ENCODE data around the gene PER3. TPM values are rescaled to one million over a fixed set of nuclear protein-coding genes. Genes with fewer than 3 reads are reported as not detected.

The PER3 gene
- total RNA-seq, 1 experiment from 2014 or later, result 3.8 TPM

- CTCF ChIA-PET, result no interaction called here
- no TSS peak for BruUV-seq (replicated peaks)
- Mint-ChIP-seq H3K27ac (ENCODE audit: unreplicated experiment) (no peak overlapping the region), H3K36me3 (ENCODE audit: insufficient read depth, unreplicated experiment) (no peaks in the 10 kb centered on the region), H3K4me1 (ENCODE audit: low read depth, unreplicated experiment) (no peaks in the 10 kb centered on the region), H3K9me3 (ENCODE audit: low read depth, unreplicated experiment) (no peaks in the 10 kb centered on the region), H3K27me3 (ENCODE audit: unreplicated experiment) (no peaks in the 10 kb centered on the region), H3K4me3 (ENCODE audit: low read depth, unreplicated experiment) (no peak overlapping the region)
- intact Hi-C loops (cut with micrococcal nuclease; ENCODE audit: unreplicated experiment), result no loop called here
- no peak for DNase-seq
- TF ChIP-seq, protein P1, sequence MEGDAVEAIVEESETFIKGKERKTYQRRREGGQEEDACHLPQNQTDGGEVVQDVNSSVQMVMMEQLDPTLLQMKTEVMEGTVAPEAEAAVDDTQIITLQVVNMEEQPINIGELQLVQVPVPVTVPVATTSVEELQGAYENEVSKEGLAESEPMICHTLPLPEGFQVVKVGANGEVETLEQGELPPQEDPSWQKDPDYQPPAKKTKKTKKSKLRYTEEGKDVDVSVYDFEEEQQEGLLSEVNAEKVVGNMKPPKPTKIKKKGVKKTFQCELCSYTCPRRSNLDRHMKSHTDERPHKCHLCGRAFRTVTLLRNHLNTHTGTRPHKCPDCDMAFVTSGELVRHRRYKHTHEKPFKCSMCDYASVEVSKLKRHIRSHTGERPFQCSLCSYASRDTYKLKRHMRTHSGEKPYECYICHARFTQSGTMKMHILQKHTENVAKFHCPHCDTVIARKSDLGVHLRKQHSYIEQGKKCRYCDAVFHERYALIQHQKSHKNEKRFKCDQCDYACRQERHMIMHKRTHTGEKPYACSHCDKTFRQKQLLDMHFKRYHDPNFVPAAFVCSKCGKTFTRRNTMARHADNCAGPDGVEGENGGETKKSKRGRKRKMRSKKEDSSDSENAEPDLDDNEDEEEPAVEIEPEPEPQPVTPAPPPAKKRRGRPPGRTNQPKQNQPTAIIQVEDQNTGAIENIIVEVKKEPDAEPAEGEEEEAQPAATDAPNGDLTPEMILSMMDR (IDR thresholded peaks at IDR 0.05; ENCODE audit: unreplicated experiment), result no peak
Measured at GRCh38 chr1:7760245-7760644, 23.8 kb upstream of the PER3 start.

GRCh38 chr1:7761103-7761502, 23.0 kb upstream of the PER3 start:
- intact Hi-C loops (cut with micrococcal nuclease; ENCODE audit: unreplicated experiment), result no loop called here
- CTCF ChIA-PET, result no interaction called here

DNA sequence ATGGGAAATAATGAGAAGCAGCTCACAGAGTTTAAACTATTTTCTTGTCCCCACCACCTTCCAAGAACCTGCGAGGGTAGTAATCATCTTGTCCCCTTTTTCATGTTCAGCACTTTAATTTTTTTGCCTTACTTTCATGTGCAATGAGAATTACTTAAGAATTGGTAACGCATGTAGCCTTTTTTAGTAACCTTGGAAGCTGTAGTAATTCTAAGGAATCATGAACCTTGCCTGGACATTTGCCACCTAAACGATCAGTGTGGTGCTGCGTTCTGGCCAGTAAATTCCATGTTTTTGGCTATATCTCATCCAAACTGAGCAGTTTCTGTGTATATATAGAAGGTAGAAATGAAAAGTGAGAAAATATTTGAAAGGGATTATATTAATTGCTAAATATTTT, 16.9 kb upstream of the PER3 start:
- Mint-ChIP-seq H3K27me3 (ENCODE audit: unreplicated experiment) (no peaks in the 10 kb centered on the region), H3K4me3 (ENCODE audit: low read depth, unreplicated experiment) (no peak overlapping the region), H3K9me3 (ENCODE audit: low read depth, unreplicated experiment) (no peaks in the 10 kb centered on the region), H3K27ac (ENCODE audit: unreplicated experiment) (no peak overlapping the region), H3K4me1 (ENCODE audit: low read depth, unreplicated experiment) (peaks cover 10% of the 10 kb centered on the region), H3K36me3 (ENCODE audit: insufficient read depth, unreplicated experiment) (peaks cover 16% of the 10 kb centered on the region)
- intact Hi-C loops (cut with micrococcal nuclease; ENCODE audit: unreplicated experiment), result no loop called here
- DNase-seq, result no peak
- CTCF ChIA-PET, result no interaction called here
- BruUV-seq (replicated peaks), result no TSS peak
- TF ChIP-seq, protein P1 (IDR thresholded peaks at IDR 0.05; ENCODE audit: unreplicated experiment), result no peak

More at GRCh38 chr1:7761103-7761502, 23.0 kb upstream of the PER3 start:
- Mint-ChIP-seq H3K36me3 (ENCODE audit: insufficient read depth, unreplicated experiment) (no peaks in the 10 kb centered on the region), H3K4me3 (ENCODE audit: low read depth, unreplicated experiment) (no peak overlapping the region), H3K4me1 (ENCODE audit: low read depth, unreplicated experiment) (no peaks in the 10 kb centered on the region), H3K27ac (ENCODE audit: unreplicated experiment) (no peak overlapping the region), H3K27me3 (ENCODE audit: unreplicated experiment) (no peaks in the 10 kb centered on the region), H3K9me3 (ENCODE audit: low read depth, unreplicated experiment) (no peaks in the 10 kb centered on the region)
- no peak for DNase-seq
- BruUV-seq (replicated peaks), result no TSS peak
- TF ChIP-seq, protein P1 (IDR thresholded peaks at IDR 0.05; ENCODE audit: unreplicated experiment), result no peak

DNA sequence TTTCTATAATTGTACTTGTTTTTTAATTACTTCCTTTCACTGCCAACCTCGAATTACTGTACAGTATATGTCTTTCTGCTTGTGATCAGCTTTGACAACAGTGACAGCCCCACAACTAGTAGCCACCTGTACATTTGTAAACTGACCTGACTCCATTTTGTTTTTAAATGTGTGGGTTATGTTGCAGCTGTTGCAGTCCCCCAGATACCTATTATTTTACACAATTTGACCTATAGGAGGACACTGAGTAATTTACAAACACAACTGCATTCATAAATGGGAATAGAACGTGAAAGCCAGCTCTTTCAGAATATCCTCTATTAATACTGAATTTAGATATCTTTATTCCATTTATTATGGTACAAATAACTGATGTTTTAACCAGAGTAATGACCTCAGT, 15.5 kb upstream of the PER3 start:
- no peak for DNase-seq
- no peaks in the 10 kb centered on the region for H3K27me3 Mint-ChIP-seq (ENCODE audit: unreplicated experiment)
- H3K36me3 Mint-ChIP-seq (ENCODE audit: insufficient read depth, unreplicated experiment), result peaks cover 16% of the 10 kb centered on the region
- no peak overlapping the region for H3K27ac Mint-ChIP-seq (ENCODE audit: unreplicated experiment)
- intact Hi-C loops (cut with micrococcal nuclease; ENCODE audit: unreplicated experiment), result no loop called here
- H3K9me3 Mint-ChIP-seq (ENCODE audit: low read depth, unreplicated experiment), result no peaks in the 10 kb centered on the region
- no TSS peak for BruUV-seq (replicated peaks)
- TF ChIP-seq, protein P1 (IDR thresholded peaks at IDR 0.05; ENCODE audit: unreplicated experiment), result no peak
- H3K4me3 Mint-ChIP-seq (ENCODE audit: low read depth, unreplicated experiment), result no peak overlapping the region
- CTCF ChIA-PET, result no interaction called here
- H3K4me1 Mint-ChIP-seq (ENCODE audit: low read depth, unreplicated experiment), result peaks cover 13% of the 10 kb centered on the region

Data from Calu3 (cell line).